ENCODE data around the gene BIVM.

The BIVM gene

DNA sequence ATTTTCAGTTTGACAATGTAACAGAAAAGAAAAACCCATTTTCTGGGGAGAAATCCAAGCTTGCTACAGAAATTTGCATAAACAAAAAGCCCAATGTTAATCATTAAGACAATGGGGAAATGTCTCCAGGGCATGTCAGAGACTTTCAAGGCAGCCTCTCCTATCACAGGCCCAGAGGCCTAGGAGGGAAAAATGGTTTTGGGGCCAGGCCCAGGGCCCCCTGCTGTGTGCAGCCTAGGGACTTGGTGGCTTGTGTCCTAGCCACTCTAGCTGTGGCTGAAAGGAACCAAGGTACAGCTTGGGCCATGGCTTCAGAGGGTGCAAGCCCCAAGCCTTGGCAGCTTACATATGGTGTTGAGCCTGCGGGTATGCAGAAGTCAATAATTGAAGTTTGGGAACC lies 17.3 kb upstream of the BIVM start:
- DNase-seq = no peak
- intact Hi-C loops (cut with DNase I) = no loop called here

- DNase-seq = no peak
- intact Hi-C loops (cut with DNase I) = no loop called here
Measured at GRCh38 chr13:102784483-102784882, 14.4 kb upstream of the BIVM start.

DNA sequence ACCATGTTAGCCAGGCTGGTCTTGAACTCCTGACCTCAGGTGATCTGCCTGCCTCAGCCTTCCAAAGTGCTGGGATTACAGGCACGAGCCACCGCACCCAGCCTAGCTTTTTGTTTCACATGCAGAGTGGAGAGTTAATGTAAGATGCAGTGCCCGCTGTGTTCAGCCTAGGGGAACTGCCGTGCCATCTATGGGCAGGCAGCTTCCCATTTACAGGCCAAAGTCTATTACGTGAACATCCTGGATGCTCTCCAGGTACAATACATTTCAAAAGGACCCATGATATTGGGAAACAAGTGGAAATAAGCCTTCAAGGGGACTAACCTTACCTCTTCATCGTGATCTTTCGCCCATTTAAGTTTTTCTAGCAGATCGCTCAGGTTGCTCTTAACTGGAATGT lies 10.2 kb upstream of the BIVM start:
- DNase-seq = no peak
- intact Hi-C loops (cut with DNase I) = no loop called here

GRCh38 chr13:102792396-102792795 lies 6.5 kb upstream of the BIVM start:
- intact Hi-C loops (cut with DNase I) = no loop called here
- DNase-seq = no peak

DNA sequence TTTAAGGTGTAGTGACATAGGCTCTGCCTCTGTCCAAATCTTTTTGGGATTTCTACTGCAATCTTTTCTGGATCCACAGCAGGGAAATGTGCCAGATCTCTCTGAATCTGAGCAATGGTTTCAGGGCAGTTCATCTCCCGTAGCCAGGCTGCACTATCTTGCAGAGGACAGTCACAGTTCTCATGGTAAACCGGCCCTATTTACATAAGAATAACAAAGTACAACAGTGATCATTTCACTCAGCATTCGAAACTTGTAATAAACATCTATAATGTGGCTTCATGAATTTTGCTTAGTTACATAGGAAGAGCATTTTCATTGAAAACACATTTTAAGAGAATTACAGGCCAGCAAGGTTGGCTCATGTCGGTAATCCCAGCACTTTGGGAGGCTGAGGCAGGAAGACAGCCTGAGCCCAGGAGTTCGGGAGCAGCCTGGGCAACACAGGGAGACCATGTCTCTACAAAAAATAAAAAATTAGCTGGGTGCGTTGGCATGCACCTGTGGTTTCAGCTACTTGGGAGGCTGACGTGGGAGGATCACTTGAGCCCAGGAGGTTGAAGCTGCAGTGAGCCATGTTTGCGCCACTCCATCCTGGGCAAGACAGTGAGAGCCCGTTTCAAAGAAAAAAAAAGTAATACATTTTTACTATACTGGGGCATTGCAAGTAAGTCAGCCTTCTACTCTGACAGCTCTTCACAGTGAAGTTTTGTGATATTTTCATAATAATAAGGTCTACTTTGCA lies 5.1 kb upstream of the BIVM start:
- DNase-seq = no peak
- intact Hi-C loops (cut with DNase I) = no loop called here

DNA sequence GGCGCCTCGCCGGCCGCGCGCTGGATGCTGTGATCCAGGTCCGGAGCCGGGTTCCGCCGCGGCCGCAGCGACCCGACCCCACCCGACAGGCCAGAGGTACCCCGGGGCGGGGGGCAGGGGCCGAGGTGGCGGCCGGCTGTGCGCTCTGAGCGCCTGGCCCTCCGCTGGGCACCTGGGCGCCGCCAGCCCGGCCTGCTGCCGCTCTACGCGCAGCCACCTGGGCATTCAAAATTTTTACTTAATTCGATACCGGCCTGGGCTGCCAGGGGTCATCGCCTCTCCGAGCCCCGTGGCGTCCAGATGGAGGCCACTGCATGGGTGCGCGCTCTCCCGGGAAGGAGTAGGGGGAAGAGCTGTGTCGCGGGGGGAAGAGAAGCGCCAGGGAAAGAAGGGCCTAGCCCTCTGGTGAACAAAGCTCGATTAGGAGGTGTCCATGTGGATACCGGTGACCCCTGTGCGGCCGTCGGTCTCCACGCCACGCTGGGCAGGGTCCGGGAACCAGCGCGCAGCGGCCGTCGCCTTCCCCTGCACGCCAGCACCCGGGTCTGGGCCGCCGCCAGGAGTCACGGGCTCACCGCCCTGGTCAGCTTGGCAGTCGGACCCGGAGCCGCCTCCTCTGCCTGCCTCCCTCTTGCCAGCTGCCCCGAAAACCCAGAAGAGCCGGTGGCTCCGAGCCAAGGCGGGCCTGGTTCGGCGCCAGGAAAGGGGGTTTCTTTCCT lies 666 bp downstream of the BIVM start:
- peak in 37 of 42 donors; percentile 19 to 75 (median 49) for DNase-seq

GRCh38 chr13:102800145-102801041 lies 1.5 kb downstream of the BIVM start:
- DNase-seq = peak; percentile 51 to 91 (median 82)
- intact Hi-C loops (cut with DNase I) = no loop called here

More for the DNA sequence above, 666 bp downstream of the BIVM start:
- intact Hi-C loops (cut with DNase I) = loop anchor here (2.0 to 5.0 kb wide), 2 partner anchors 47 to 207 kb away; partner anchors contain the start of gene ERCC5

DNA sequence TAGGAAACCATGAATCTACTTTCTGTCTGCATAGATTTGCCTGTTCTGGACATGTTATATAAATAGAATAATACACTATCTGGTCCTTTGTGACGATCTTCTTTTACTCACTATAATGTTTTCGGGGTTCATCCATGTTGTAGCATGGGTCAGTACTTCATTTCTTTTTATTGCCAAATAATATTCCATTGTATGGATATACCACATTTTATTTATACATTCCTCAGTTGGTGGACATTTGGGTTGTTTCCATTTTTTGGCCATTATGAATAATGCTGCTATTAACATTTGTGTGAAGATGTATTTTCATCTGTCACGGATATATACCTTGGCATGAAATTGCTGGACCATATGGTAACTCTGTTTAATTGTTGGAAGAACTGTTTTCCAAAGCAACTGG lies 6.8 kb downstream of the BIVM start:
- intact Hi-C loops (cut with DNase I) = no loop called here
- no peak for DNase-seq

GRCh38 chr13:102807699-102808098 lies 8.8 kb downstream of the BIVM start:
- intact Hi-C loops (cut with DNase I) = no loop called here
- DNase-seq = no peak

DNA sequence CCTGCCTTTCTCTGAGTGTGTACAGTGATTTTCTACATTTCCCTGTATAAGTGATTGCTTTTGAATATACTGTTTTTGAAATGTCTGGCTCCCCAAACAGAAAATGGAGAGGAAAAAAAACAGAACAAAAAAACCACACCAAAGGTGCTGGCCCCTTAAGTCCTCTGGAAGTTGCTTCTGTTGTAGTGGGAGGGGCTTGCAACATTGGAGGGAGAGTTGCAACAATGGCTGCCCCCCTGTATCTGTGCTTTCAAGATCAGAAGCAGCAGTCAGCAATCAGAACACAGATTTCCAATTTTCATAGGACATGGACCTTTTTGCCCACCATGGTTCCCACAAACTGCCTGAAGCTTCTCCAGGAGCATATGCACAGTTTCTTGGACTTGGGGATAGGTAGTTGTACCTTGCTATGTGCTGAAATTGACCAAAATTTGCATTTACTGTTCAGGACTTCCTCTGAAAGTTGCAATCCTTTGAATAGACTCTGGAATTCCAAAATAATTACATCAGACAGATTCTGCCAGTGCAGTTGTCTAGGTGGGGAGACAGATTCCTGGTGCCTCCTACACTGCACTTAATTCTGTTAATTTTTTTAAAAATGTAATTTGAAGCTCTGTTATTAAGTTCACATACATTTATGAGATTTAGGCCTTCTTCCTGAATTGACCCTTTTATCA lies 13.8 kb downstream of the BIVM start:
- intact Hi-C loops (cut with DNase I) = no loop called here
- DNase-seq = no peak

GRCh38 chr13:102814025-102814607 lies 15.2 kb downstream of the BIVM start:
- no peak for DNase-seq
- intact Hi-C loops (cut with DNase I) = no loop called here

GRCh38 chr13:102814793-102815192 lies 15.9 kb downstream of the BIVM start:
- DNase-seq = no peak
- intact Hi-C loops (cut with DNase I) = no loop called here

DNA sequence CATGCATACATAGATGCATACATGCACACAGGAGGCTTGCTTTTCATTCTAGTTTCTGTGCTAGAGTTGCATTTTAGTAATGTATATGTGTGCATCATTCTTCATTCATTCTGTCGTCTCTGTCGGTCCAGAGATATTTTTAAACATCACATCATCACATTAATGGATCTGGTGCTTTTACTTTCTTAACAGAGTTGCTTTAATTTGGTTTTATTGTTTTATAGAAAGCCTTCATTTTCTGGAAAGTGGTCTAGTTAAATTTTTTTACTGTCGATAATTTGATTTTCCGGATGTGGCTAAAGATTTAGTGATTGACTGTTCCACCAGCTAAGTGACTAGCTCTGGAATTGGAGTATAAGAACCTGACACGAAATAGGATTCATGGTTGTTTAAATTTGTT lies 16.9 kb downstream of the BIVM start:
- no peak for DNase-seq
- intact Hi-C loops (cut with DNase I) = no loop called here

DNA sequence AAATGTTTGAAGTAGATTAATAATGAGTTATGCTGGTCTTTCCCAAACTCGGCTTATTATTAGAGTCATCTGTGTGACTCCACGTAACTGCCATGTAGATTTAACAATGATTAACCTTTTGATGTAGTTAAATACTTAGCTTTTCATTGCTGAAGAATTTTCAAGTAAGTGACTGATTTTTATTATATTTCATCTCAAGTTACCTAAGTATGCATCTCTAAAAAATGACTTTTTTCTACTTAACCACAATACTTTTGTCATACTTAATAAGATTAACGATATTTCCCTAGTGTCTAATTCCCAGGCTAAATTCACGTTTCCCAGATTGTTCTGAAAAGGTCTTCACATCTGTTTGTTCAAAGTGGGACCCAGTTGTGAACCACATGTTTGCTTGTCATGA lies 17.8 kb downstream of the BIVM start:
- intact Hi-C loops (cut with DNase I) = no loop called here
- DNase-seq = no peak

DNA sequence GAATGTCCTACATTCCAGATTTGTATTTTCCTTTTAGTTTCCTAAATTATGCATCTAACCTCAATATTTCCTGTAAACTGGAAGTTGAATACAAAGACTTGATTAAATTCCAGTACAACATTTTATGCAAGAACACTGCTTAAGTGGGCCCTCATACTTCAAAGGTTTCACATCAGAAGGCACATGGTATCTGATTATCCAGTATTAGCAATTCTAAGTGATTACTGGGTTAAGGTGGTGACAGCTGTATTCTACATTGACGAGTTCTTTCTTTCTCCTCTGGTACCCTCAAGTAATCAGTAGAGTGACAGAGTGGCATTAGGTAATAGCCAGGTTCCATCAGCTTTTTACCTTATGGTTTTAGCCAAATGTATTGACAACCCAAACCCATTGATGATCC lies 18.3 kb downstream of the BIVM start:
- intact Hi-C loops (cut with DNase I) = no loop called here
- DNase-seq = no peak

- DNase-seq = no peak
- intact Hi-C loops (cut with DNase I) = no loop called here
Measured at GRCh38 chr13:102817907-102818306, 19.0 kb downstream of the BIVM start.

- no peak for DNase-seq
- intact Hi-C loops (cut with DNase I) = no loop called here
Measured at GRCh38 chr13:102825400-102825799, 26.5 kb downstream of the BIVM start.

GRCh38 chr13:102825921-102826706 lies 27.2 kb downstream of the BIVM start:
- DNase-seq = peak in 4 of 42 donors; percentile 17 to 44 (median 20)
- intact Hi-C loops (cut with DNase I) = no loop called here

All from head of caudate nucleus (tissue), 42 donors.